CD14-positive monocyte (primary cell): Measurements from ENCODE around the gene NOP16. TPM values are rescaled to one million over a fixed set of nuclear protein-coding genes. Genes with fewer than 3 reads are reported as not detected.

ENCODE experiments used
- DNase-seq, 3 donors: peaks; one replicate each; pipeline ENCODE4 v3.0.0-alpha.2; 2011 to 2022
- H2AFZ ChIP-seq: 2 replicates; pipeline ENCODE4 v1.6.0; 2012; ENCODE audit warnings: mild to moderate bottlenecking, low read depth, low read length, inconsistent platforms; ENCODE audit not compliant: insufficient read depth, poor library complexity, severe bottlenecking
- H3K27ac ChIP-seq, 2 donors: 1 replicate in 1 of 2; 2 replicates in 1 of 2; pipeline ENCODE4 v1.5.1; 2012 to 2013; ENCODE audit warnings: low read length in 2 of 2, control low read depth in 1 of 2, inconsistent platforms in 1 of 2, low read depth in 1 of 2, mild to moderate bottlenecking in 1 of 2
- H3K27me3 ChIP-seq, 2 donors: one replicate each; pipeline versions ENCODE4 v1.6.0 to v1.6.1; 2011 to 2013; ENCODE audit warnings: low read length in 2 of 2; ENCODE audit not compliant: control insufficient read depth in 2 of 2, insufficient read depth in 2 of 2
- H3K36me3 ChIP-seq, 2 donors: replicated peaks in 1 of 2; 1 replicate in 1 of 2; 2 replicates in 1 of 2; pipeline versions ENCODE4 v1.5.1 to v1.6.1; 2012 to 2013; ENCODE audit warnings: low read length in 2 of 2, control low read depth in 1 of 2, inconsistent platforms in 1 of 2, mild to moderate bottlenecking in 1 of 2; ENCODE audit not compliant: insufficient read depth in 2 of 2, control insufficient read depth in 1 of 2
- H3K4me1 ChIP-seq, 2 donors: 1 replicate in 1 of 2; 2 replicates in 1 of 2; pipeline versions ENCODE4 v1.5.1 to v1.6.1; 2012 to 2013; ENCODE audit warnings: low read length in 2 of 2, control low read depth in 1 of 2, inconsistent platforms in 1 of 2, mild to moderate bottlenecking in 1 of 2, moderate library complexity in 1 of 2; ENCODE audit not compliant: insufficient read depth in 2 of 2, control insufficient read depth in 1 of 2
- H3K4me2 ChIP-seq: replicated peaks from 2 replicates; pipeline ENCODE3; 2012; ENCODE audit warnings: low read length, moderate library complexity, mild to moderate bottlenecking; ENCODE audit not compliant: poor library complexity, severe bottlenecking; ENCODE audit errors: extremely low read depth
- H3K4me3 ChIP-seq, 3 experiments: fragments of 200-600 bp in 1 of 3; sonication (generic) in 1 of 3; replicated peaks in 1 of 3; 1 replicate in 2 of 3; 2 replicates in 1 of 3; pipeline ENCODE4 v1.5.1; 2011 to 2013; ENCODE audit warnings: low read length in 3 of 3, mild to moderate bottlenecking in 3 of 3, control low read depth in 2 of 3, low read depth in 2 of 3, inconsistent platforms in 1 of 3, moderate library complexity in 1 of 3
- H3K79me2 ChIP-seq: 2 replicates; pipeline ENCODE4 v1.6.0; 2012; ENCODE audit warnings: mild to moderate bottlenecking, control low read depth, inconsistent platforms, low read length, moderate library complexity; ENCODE audit not compliant: insufficient read depth
- H3K9ac ChIP-seq: 2 replicates; pipeline ENCODE4 v1.6.0; 2017; ENCODE audit warnings: low read length, mild to moderate bottlenecking; ENCODE audit not compliant: insufficient read depth, poor library complexity, severe bottlenecking
- H3K9me3 ChIP-seq, 2 donors: replicated peaks in 1 of 2; 1 replicate in 1 of 2; 2 replicates in 1 of 2; pipeline versions ENCODE4 v1.5.1 to v1.6.1; 2012 to 2013; ENCODE audit warnings: low read length in 2 of 2, control low read depth in 1 of 2; ENCODE audit not compliant: control insufficient read depth in 1 of 2, insufficient read depth in 1 of 2
- H4K20me1 ChIP-seq: 2 replicates; pipeline ENCODE4 v1.6.0; 2012; ENCODE audit warnings: mild to moderate bottlenecking, low read length, control low read depth, moderate library complexity; ENCODE audit not compliant: insufficient read depth
- H3K27ac Mint-ChIP-seq, 7 donors: one replicate each; pipeline ENCODE4 v1.8.0; 2020; ENCODE audit warnings: mild to moderate bottlenecking in 7 of 7, mixed read lengths in 7 of 7, moderate library complexity in 6 of 7, inconsistent platforms in 2 of 7
- H3K27me3 Mint-ChIP-seq, 3 donors: one replicate each; pipeline ENCODE4 v1.8.0; 2021 to 2022; ENCODE audit warnings: low read depth in 3 of 3, mild to moderate bottlenecking in 3 of 3, mixed read lengths in 3 of 3, moderate library complexity in 3 of 3, inconsistent platforms in 1 of 3
- H3K36me3 Mint-ChIP-seq, 2 donors: one replicate each; pipeline ENCODE4 v1.8.0; 2020; ENCODE audit warnings: mixed read lengths in 2 of 2, inconsistent platforms in 1 of 2, mild to moderate bottlenecking in 1 of 2
- H3K4me1 Mint-ChIP-seq: one replicate; pipeline ENCODE4 v1.8.0; 2020; ENCODE audit warnings: mild to moderate bottlenecking, mixed read lengths
- H3K4me3 Mint-ChIP-seq, 2 donors: one replicate each; pipeline ENCODE4 v1.8.0; 2020; ENCODE audit warnings: mild to moderate bottlenecking in 2 of 2, mixed read lengths in 2 of 2, moderate library complexity in 1 of 2
- H3K9me3 Mint-ChIP-seq, 7 donors: one replicate each; pipeline ENCODE4 v1.8.0; 2020 to 2022; ENCODE audit warnings: mixed read lengths in 7 of 7, mild to moderate bottlenecking in 6 of 7, moderate library complexity in 6 of 7, inconsistent platforms in 2 of 7
- CTCF ChIP-seq: fragments of 200-600 bp; IDR thresholded peaks from one replicate; pipeline ENCODE4 v1.8.0; 2022; ENCODE audit warnings: antibody characterized with exemption, mild to moderate bottlenecking
- WGBS: methylation state at CpG from one replicate; pipeline ENCODE4 v1.1.5; 2013; ENCODE audit warnings: missing lambda C conversion rate; ENCODE audit not compliant: insufficient coverage; 5-methylcytosine and 5-hydroxymethylcytosine counted together
- intact Hi-C, 2 donors: fragments of 100-400 bp; cut with micrococcal nuclease; formaldehyde crosslinking; loops; one replicate each; pipeline versions ENCODE4 v1.15.0 to v1.15.1; 2023
- polyA plus RNA-seq, 3 donors: library from polyadenylated mRNA; depleted of rRNA in 1 of 3; unstranded in 2 of 3; stranded (reverse) in 1 of 3; fragments of 300-500 nt in 2 of 3; fragments of >200 nt in 1 of 3; fragmentation: Illumina TruSeq in 2 of 3; gene quantifications; 1 replicate in 2 of 3; 2 replicates in 1 of 3; pipeline ENCODE4 v1.2.3, GENCODE V29; 2012 to 2021

Gene NOP16
- polyA plus RNA-seq, 3 donors = 17.2 to 23.4 (median 17.6) TPM

- no peak for TF ChIP-seq CTCF
- Histone ChIP-seq H3K4me2 (no peak overlapping the region), H3K9me3 (no peaks in the 10 kb centered on the region), H3K27me3 (no peaks in the 10 kb centered on the region), H3K4me3 (no peak overlapping the region), H3K36me3 (peaks cover 43 to 69% of the 10 kb centered on the region in 2 donors), H2AFZ (no peak overlapping the region), H3K9ac (no peak overlapping the region), H4K20me1 (peaks cover 6% of the 10 kb centered on the region), H3K4me1 (no peaks in the 10 kb centered on the region), H3K79me2 (no peaks in the 10 kb centered on the region), H3K27ac (no peak overlapping the region)
- 95% methylated on average over 13 of the region's 20 CpGs for WGBS
- no peak for DNase-seq
- intact Hi-C loops = no loop called here
- peaks cover under 1% of the 10 kb centered on the region for H3K4me1 Mint-ChIP-seq
- H3K36me3 Mint-ChIP-seq = peaks cover 69 to 82% of the 10 kb centered on the region in 2 donors
- H3K27me3 Mint-ChIP-seq = no peaks in the 10 kb centered on the region
- no peak overlapping the region for H3K27ac Mint-ChIP-seq
- no peak overlapping the region for H3K4me3 Mint-ChIP-seq
- H3K9me3 Mint-ChIP-seq = peaks cover 0 to 2% (median 0%) of the 10 kb centered on the region in 7 donors
These were observed 17.4 kb upstream of the NOP16 start for GRCh38 chr5:176405656-176406435.

GRCh38 chr5:176401281-176402205 lies 13.1 kb upstream of the NOP16 start:
- TF ChIP-seq CTCF = no peak
- Mint-ChIP-seq H3K4me3 (no peak overlapping the region), H3K9me3 (no peaks in the 10 kb centered on the region), H3K4me1 (no peaks in the 10 kb centered on the region), H3K36me3 (peaks cover 51 to 75% of the 10 kb centered on the region in 2 donors), H3K27me3 (peaks cover 0 to 4% (median 1%) of the 10 kb centered on the region in 3 donors), H3K27ac (peak overlapping the region in 2 of 7 donors; percentile 57 to 68)
- Histone ChIP-seq H3K4me2 (no peak overlapping the region), H3K79me2 (no peaks in the 10 kb centered on the region), H3K4me1 (no peaks in the 10 kb centered on the region), H3K36me3 (peaks cover 22 to 51% of the 10 kb centered on the region in 2 donors), H3K27ac (no peak overlapping the region), H3K4me3 (no peak overlapping the region), H4K20me1 (no peaks in the 10 kb centered on the region), H3K9ac (no peak overlapping the region), H3K27me3 (no peaks in the 10 kb centered on the region), H2AFZ (no peak overlapping the region), H3K9me3 (no peaks in the 10 kb centered on the region)
- DNase-seq = no peak
- intact Hi-C loops = no loop called here
- WGBS = 96% methylated on average over 18 of the region's 22 CpGs
